GM21528 (cell line): ENCODE measurements around the gene PLCB1.
"Not testable (repeated sequence)": the region's sequence is repeated elsewhere in the genome, so short reads cannot be mapped to it uniquely, and the experiment has no call there.

Experiments
- ATAC-seq: cut with Tn5 transposase; IDR thresholded peaks from one replicate; pipeline ENCODE4 v1.9.1; 2021; ENCODE audit warnings: mild to moderate bottlenecking, moderate library complexity; ENCODE audit not compliant: unreplicated experiment, low FRiP score

Gene PLCB1

DNA sequence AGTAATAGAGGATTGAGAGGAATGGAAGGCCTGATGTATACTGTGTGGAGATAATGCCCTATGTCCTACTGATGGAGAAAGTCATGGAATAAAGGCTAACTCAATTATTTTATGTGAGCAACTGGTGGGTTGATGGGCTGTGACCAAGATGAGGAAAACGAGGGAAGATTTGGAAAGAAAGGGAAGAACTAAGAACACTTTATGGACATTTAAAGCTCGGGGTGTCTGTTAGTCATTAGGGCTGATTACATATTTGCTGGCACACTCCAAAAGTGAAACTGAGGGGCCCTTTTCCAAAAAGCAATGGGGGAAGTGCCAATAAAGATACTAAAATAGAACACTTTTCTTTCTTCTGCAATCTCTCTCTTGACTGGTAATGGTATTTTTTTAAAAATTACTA lies 439.5 kb downstream of the PLCB1 start:
- ATAC-seq = no peak

DNA sequence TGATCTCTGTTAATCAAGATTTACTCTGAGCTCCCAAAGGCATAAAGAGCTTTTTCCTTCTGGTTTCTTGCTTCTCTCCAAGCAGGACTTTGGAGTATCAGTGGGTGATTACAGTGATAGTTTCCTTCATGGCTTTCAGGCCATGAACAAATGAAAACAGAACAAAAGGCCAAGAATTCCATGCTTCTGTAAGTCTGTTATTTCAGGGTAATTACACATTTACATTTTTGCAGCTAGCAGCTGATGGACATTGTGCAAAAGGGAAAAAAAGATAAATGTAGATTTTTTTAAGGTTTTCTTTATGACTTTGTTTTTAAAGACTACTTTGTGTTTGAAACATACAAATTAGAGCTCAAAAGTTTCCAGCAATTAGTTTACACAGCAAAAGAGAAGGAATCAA lies 441.6 kb downstream of the PLCB1 start:
- ATAC-seq = no peak

DNA sequence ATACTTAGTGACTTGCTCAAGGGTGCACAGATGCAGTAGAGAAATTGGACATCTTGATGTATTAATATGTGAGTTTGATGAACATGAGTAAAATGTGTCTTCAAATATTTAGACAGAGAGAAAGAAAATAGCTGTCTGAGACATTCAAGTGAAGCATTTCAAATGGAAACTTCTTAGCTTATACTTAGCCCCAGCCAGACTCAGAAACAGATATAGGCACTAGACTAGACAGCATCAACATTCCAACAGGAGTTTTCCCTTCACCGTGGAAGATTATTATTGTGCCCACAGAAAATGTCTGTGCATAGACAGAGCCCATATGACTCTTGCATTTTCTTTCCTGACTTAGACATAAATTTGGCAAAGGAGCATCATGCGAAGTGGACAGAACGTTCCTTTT lies 443.0 kb downstream of the PLCB1 start:
- no peak for ATAC-seq

DNA sequence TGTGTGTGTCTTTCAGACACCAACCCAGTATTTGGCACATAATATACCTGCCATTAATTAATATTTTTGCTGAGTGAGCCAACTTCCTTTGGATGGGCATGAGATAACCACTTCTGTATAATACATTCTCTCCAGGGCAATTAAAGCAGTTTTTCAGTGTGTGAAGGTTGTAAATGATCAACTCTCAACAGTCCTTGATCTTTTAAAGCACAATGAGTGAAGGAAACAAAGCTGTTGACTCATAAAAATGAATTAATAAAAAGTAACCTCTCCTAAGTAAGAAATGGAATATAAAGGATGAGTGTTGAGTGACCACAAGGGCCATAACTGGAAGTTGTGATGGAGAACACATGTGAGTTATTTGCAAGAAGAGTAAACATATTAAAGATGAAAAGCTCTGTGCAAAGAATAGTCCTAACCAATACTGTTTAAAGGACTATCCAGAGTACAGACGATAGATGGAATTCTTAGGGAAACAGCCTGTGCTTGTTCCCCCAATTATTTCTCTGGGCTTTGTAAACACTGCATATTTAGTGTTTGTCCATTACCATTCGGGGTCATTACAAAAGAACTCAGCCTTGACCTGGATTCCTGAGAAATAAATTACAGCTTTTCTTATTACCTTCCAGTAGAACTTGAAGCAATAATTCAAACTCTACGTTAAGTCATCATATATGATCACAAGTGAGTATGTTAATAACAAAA lies 446.2 kb downstream of the PLCB1 start:
- ATAC-seq = no peak

DNA sequence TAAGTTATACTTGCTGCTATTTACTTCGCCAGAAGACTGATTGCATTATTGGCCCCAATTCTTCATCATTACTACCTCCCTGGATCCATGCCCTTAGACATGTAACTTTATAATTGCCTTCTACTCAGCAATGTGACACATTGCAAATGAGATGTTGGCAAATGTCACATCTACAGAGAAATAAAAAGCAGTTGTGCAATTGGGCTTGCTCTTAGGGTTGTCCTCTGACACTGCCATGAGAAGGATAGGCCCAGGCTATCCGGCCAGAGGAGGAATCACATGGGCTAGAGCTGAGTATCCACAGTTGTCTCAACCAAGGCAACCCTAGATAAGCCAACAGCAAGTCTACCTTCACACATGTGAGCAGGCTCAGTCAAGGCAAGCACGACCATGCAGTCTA lies 447.0 kb downstream of the PLCB1 start:
- no peak for ATAC-seq

DNA sequence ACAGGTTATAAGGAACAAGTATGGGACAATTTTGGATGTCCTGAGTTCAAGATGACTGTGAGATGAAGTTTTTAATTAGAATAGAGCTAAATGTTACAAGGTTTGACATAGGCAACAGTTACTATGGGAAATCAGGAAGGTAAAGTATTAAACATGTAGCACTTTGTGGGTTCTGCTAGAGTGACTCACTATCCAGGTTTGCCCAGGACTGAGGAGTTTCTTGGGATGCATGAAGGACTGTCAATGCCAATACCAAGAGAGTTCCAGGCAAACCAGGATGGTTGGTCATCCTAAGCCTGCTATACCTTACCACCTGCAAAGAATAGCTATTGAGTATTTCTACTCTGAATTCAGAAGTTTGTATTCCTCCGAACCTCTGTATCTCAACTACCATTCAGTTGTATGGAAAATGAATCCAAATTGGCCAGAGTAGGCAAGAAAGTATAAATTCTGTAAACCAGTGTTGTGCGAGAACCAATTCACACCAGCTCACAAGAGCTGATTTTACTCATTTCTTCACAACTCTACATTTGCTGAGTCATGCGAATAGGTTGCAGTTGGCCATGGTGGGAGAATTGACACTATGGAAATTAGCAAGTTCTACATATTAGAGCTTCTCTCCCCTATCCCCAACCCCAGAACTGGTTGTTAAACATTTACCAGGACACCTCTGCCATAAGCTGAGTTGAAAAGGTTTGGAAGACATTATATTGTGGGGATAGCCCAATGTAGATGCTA lies 449.5 kb downstream of the PLCB1 start:
- no peak for ATAC-seq

DNA sequence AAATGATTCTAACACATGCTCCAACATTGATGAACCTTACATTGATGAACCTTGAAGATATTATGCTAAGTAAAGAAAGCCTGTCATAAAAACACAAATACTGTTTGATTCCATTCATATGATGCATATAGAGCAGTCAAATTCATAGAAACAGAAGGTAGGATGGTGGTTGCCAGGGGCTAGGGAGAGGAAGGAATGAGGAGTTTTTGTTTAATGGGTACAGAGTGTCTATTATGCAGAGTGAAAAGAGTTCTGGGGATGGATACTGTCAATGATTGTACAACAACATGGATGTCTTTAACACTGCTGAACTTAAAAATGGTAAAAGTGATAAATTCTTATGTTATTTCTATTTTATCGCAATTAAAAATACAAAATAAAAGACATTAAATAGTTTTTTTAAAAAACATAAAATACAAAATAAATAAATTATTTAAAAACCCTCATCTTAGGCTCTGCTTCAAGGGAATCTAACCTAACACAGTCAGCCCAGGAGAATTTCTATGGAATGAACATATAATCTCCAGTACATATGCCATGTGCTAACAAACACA lies 451.0 kb downstream of the PLCB1 start:
- ATAC-seq = no peak

DNA sequence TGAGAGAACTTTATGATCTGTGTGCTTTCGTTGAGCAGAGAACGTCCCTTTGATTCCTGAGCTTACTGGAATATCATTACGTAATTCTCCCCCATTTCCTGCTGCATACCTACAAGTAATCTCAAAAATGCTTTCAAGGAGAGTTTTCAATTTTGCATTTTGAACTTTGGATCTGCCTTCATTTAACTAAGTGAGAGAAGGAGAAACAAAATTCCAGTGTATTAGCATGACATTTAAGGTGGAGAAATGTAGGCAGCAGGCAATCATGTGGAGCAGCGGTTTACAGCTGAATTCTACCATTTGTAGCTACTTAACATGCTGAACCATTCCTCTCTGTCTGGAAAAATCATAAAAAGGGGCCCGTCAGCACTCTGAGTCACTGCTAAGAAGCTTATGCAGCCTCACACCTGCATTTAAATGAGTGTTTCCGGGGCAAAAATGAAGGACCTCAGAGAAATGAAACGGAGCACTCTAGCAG lies 451.5 kb downstream of the PLCB1 start:
- ATAC-seq = no peak

DNA sequence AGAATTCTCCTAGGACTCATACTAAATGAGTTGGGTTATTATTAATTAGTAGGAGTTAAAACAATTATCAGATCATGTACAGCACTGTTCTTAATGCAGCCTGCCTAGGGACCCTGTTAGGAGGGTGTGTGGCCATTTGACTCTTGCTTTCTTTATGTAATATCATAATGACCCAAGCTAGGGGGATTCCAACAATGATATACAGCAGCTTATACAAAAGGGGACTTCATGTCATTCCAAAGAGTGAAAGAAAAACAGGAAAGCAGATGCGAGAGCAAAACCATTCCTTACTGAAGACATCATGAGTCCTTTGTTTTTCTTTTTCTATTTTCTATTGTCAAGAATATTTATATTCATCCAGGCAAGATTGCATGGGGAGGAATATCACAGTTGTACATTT lies 455.2 kb downstream of the PLCB1 start:
- no peak for ATAC-seq

DNA sequence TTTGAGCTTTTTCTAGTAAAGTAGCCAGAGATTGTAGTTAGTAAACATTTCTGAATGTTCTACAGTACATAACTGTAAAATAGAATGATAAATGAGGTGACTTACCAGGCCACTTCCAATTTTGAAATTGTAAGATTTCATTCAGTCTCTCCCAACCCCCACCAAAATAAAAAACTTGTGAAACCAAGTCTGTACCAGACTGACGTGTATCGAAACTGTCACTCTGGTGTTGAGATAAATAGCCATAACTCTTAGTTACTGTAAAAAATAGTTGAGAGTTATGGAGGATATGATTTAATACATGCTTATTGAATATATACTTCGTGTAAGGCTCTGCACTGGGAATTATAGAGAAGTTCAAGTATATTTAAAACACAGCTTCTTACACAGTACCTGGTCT lies 455.7 kb downstream of the PLCB1 start:
- ATAC-seq = no peak

DNA sequence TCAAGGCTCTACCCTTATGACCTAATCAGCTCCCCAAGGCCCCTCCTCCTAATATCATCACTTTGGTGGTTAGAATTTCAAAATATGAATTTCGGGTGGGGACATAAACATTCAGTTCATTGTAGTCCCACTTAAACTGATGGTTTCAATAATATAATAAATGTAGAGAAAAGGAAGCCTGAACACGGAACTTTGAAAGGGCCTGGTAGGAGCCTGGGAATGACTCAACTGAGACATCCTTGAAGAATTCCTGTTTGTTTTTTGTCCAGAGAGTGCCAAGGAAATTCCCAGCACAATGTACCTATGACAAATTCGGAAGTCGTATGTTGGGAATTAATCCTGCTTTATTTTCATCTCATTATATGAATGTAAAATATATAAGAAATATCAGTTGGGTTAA lies 457.9 kb downstream of the PLCB1 start:
- ATAC-seq = no peak

DNA sequence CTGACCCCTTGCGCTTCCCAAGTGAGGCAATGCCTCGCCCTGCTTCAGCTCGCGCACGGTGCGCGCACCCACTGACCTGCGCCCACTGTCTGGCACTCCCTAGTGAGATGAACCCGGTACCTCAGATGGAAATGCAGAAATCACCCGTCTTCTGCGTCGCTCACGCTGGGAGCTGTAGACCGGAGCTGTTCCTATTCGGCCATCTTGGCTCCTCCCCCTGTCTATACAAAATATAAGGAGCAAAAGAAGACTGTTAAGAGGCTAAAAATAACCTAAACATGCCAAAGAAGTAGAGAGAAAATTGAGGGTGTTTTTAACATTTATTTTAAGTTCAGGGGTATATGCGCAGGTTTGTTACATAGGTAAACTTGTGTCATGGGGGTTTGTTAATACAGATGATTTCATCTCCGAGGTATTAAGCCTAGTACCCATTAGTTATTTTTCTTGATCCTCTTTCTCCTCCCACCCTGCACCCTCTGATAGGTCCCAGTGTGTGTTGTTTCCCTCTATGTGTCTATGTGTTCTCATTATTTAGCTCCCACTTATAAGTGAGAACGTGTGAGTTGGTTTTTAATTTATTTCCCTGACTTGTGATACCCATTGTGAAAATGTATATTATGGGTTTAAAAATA lies 469.0 kb downstream of the PLCB1 start:
- not testable (repeated sequence) for ATAC-seq

DNA sequence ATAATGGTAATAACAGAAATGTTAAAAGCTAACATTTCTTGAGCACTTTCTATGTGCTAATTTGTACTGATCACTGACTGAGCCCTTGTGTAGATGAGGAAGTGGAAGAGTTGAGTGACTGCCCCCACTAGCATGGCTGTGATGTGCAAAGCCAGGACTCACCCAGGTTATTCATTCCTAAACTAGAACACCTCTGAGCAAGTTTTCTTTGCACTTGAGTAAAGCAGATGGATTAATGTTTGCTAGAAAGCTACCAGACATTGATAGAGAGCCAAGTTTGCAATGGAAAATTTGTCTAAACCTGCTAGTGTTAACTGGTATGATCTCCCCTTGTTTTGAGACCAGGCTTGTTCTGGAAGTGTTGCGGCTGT lies 469.5 kb downstream of the PLCB1 start:
- peak; percentile 88 for ATAC-seq

DNA sequence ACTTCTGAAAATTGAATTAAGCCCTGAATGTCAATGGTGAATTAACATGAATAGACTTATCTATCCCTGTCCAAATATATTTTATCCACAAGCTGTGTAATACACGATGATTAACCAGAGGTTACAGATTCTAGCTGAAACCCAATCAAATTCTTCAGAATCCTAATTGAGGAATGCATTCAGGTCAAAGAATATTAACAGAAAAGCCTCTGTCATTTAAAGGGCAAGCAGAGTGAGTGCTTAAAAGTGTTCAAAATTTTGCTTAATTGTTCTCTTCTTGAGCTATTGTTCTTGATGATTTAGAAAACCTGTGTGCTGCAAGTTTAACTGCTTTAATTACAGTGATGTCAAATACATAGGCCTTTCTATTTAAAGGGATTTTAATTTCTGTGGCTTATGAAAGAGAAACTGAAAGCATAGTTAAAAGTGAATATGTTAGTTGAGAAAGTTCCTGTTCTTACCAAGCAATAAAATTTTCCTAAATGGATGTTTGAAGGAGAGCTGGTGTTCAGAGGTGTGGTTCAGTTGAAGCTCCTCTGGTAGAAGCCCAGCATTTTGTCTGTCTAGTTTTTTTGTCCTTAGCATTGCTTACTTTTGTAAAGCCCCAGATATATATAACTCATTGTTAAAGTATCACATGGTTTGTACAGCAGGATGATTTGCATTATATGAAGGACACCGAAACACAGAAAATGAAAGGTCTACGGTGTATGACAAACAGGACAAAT lies 470.5 kb downstream of the PLCB1 start:
- peak; percentile 90 for ATAC-seq

DNA sequence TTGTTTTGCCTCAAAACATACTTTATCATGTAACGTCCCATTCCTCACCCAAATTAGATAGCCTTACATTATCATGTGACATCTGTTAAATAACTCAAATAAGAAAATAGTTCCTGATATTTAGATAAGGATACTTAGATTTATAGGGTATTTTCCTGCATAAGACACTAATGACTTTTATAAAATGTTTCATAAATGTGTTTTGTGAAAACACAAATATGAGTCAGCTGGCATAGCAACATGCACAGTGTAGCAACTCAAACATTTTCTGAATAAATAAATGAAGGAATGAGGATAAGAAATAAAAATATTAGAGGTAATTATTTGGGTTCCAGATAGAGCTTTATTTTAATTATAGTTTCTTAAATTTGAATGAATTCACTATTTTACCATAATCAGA lies 476.4 kb downstream of the PLCB1 start:
- no peak for ATAC-seq

DNA sequence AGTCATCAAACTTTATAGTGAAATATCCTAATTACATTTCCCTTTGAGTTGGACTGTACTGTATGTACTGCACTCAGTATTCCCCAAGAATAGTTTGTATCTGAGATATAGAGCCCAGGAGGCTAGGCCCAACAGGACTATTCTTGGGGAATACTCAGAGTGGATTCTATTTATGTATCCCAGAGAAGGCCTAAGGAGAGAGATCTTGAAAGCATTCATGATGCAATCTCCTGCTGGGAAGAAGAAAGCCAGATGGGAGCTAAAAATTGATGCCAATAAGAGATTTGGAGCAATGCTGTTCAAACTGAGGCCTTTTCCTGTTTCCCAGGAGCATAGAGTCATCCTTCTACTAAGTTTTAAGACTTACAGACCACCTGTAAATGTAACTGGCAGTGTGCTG lies 484.7 kb downstream of the PLCB1 start:
- ATAC-seq = no peak

DNA sequence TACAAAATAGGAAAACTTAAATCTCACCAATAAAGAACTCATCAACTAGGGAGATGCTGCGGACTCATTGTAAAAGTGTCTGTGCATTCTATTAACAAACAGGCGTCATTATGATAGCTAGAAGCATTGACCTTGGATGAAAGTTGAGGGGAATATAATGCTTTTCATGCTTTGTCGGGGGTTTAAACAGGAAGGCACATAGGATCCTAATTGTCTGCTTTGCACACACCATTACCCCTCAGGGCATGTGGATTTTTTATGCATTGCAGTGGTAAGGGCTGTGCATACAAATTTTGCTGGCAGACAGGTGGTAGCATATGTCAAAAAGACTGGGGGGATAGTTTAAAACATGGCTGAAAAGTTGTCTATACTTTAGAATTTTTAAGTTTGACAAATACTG lies 488.9 kb downstream of the PLCB1 start:
- no peak for ATAC-seq

DNA sequence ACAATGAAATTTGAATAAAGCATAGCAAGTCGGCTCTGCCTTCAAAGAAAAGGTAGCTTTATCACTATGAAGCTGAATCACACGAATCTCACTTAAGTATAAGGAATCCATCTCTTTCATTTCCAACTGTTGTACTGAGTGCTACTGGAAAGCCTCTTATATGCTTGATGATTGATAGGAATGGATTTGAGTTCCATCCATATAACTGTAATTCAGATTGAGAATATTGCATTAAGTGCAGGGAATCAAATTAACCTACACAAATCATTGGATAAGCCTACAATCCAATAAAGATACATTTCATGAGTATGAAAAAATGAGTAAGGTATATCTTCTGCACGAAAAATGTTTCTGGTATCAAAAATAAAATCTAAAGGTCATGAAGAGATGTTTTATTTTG lies 492.0 kb downstream of the PLCB1 start:
- no peak for ATAC-seq

DNA sequence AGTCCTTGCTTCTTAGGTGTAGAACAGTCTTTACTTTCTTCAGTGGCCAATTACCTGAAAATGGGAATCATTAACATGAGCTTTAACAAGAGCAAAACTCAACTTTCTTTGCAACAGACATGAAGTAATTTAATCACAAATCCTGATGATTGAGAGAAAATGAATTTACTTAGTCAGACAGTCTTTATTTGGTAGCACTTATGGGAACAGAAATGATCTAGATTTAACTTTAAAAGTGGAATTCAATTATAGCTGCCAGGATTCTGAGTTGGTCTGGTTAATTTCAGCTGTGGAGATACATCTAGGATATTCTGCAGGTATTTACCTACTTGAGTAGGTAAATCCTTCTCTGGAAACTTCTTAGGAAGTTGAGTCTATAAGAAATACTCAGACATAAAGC lies 492.6 kb downstream of the PLCB1 start:
- no peak for ATAC-seq

DNA sequence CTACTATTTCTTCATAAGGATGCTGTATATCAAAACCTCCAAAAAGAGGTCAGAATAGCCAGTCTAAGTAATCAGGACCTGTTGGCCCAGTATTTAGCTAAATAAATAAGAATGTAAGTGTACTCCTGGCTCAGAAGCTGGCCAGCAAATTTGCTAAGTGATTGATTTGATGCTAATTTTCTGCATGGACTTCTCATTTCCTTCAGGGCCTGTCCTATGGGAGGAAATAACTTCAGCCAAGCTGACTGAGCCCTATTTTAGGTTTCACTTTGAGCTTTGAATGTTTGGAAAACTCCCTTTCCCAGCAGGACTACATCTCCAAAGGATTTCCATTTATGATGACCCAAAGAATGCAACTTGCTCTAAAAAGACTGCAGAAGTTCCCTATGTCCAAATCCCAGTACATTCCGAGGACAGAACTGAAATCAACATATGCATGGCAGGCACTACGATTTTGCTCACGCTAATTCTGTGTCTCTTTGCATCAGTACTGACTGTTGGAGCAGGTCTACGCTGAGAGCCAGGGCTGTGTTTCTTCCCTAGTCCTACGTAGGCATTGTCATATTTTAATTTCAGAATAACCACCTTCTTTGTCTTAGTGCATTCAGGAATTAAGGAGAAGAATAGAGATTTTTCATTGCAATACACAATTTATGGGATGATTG lies 495.4 kb downstream of the PLCB1 start:
- ATAC-seq = no peak
